Suppressor macrophage treated with lipopolysaccharide for 1 hour (primary cell): ENCODE data around the gene CDYL.

Source experiments
- DNase-seq, 3 donors: peaks; one replicate each; pipeline ENCODE4 v3.0.0-alpha.2; 2020 to 2022

CDYL gene

GRCh38 chr6:4774715-4775493, 1.3 kb upstream of the CDYL start:
- peak; percentile 80 to 89 (median 84) for DNase-seq

- peak; percentile 83 to 95 (median 90) for DNase-seq
These were observed 592 bp upstream of the CDYL start for GRCh38 chr6:4775494-4776130.

- peak; percentile 70 to 85 (median 70) for DNase-seq
These were observed 539 bp downstream of the CDYL start for GRCh38 chr6:4776493-4777393.

- peak; percentile 16 to 30 (median 29) for DNase-seq
These were observed 1.3 kb downstream of the CDYL start for GRCh38 chr6:4777394-4777935.

GRCh38 chr6:4778086-4778485, 1.9 kb downstream of the CDYL start:
- DNase-seq: peak; percentile 25 to 79 (median 65)

GRCh38 chr6:4780360-4780812, 4.2 kb downstream of the CDYL start:
- DNase-seq: no peak

- no peak for DNase-seq
These were observed 5.2 kb downstream of the CDYL start for GRCh38 chr6:4781426-4781825.

GRCh38 chr6:4781967-4782575, 5.9 kb downstream of the CDYL start:
- peak in 1 of 3 donors; percentile 27 for DNase-seq

GRCh38 chr6:4786996-4787395, 10.8 kb downstream of the CDYL start:
- no peak for DNase-seq

GRCh38 chr6:4788482-4788881, 12.3 kb downstream of the CDYL start:
- DNase-seq: peak in 1 of 3 donors; percentile 24

GRCh38 chr6:4788953-4789584, 12.9 kb downstream of the CDYL start:
- DNase-seq: no peak

- DNase-seq: peak in 2 of 3 donors; percentile 34 to 37
These were observed 14.1 kb downstream of the CDYL start for GRCh38 chr6:4790158-4790899.

- DNase-seq: no peak
These were observed 18.0 kb downstream of the CDYL start for GRCh38 chr6:4794140-4794707.

- peak in 2 of 3 donors; percentile 32 to 37 for DNase-seq
These were observed 21.4 kb downstream of the CDYL start for GRCh38 chr6:4797587-4797986.

GRCh38 chr6:4799912-4800311, 23.7 kb downstream of the CDYL start:
- DNase-seq: no peak

GRCh38 chr6:4800662-4801061, 24.5 kb downstream of the CDYL start:
- no peak for DNase-seq

- DNase-seq: peak in 2 of 3 donors; percentile 19 to 35
These were observed 25.4 kb downstream of the CDYL start for GRCh38 chr6:4801491-4802110.

GRCh38 chr6:4802312-4802935, 26.2 kb downstream of the CDYL start:
- no peak for DNase-seq

- no peak for DNase-seq
These were observed 27.1 kb downstream of the CDYL start for GRCh38 chr6:4803343-4803744.

- peak in 2 of 3 donors; percentile 37 to 44 for DNase-seq
These were observed 27.9 kb downstream of the CDYL start for GRCh38 chr6:4804095-4804494.
